GM12801 (cell line): ENCODE data around the gene GRAMD1B.

Source experiments
- CTCF ChIP-seq: IDR thresholded peaks from one replicate; pipeline ENCODE4 v1.5.1; 2011; ENCODE audit warnings: control low read depth; ENCODE audit not compliant: insufficient read length; ENCODE audit errors: extremely low read depth

The GRAMD1B gene

GRCh38 chr11:123413636-123414035, 16.4 kb upstream of the GRAMD1B start:
- TF ChIP-seq CTCF, result no peak

GRCh38 chr11:123416566-123416965, 13.5 kb upstream of the GRAMD1B start:
- no peak for TF ChIP-seq CTCF

GRCh38 chr11:123418351-123419114, 11.5 kb upstream of the GRAMD1B start:
- TF ChIP-seq CTCF, result no peak

GRCh38 chr11:123419731-123420452, 10.2 kb upstream of the GRAMD1B start:
- no peak for TF ChIP-seq CTCF

- TF ChIP-seq CTCF, result no peak
These were observed 8.5 kb upstream of the GRAMD1B start for GRCh38 chr11:123421589-123421988.

- TF ChIP-seq CTCF, result no peak
These were observed 4.7 kb upstream of the GRAMD1B start for GRCh38 chr11:123425367-123425766.

GRCh38 chr11:123426789-123427188, 3.3 kb upstream of the GRAMD1B start:
- no peak for TF ChIP-seq CTCF
